ENCODE measurements around the gene NRARP.
"Not testable (repeated sequence)": the region's sequence is repeated elsewhere in the genome, so short reads cannot be mapped to it uniquely, and the experiment has no call there.

The NRARP gene

GRCh38 chr9:137275588-137276472, 26.2 kb downstream of the NRARP start:
- no peak for DNase-seq

DNA sequence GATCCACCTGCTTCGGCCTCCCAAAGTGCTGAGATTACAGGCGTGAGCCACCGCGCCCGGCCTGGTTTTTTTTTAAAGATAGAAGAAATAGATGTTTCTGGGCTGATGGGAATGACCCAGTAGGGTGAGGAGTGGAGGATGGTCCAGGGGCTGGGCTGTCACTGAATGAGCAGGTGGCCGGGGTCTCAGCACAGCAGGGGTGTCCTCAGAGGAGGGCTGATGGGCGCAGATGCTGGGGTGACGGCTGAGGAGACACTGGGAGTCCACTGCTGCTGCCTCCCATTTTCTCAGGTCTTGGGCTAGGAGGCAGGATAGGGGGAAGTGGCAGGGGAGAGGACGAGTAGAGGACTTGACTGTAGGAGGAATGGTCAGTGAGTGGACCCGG, 26.9 kb downstream of the NRARP start:
- no peak for DNase-seq

- peak; percentile 81 for DNase-seq
Measured at GRCh38 chr9:137273611-137274320, 28.3 kb downstream of the NRARP start.

DNA sequence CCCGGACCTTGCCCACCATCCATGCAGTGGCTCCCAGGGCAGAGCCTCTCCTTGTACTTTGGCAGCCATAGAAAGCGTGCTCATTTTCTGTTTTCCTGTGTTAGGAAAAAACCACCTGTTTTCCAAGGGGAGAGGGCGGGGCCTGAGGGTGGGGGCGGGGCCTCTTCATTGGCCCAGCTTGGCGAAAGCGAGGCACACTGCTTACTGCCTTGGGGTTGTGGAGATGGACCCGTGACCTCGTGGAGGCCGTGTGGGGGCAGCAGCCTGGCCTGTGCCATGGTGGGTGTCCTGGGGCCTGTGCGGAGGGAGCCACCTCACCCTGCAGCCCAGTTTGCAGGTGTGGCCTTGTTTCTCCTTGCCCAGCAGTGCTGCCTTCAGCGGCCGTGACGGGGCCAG, 29.0 kb downstream of the NRARP start:
- no peak for DNase-seq

DNA sequence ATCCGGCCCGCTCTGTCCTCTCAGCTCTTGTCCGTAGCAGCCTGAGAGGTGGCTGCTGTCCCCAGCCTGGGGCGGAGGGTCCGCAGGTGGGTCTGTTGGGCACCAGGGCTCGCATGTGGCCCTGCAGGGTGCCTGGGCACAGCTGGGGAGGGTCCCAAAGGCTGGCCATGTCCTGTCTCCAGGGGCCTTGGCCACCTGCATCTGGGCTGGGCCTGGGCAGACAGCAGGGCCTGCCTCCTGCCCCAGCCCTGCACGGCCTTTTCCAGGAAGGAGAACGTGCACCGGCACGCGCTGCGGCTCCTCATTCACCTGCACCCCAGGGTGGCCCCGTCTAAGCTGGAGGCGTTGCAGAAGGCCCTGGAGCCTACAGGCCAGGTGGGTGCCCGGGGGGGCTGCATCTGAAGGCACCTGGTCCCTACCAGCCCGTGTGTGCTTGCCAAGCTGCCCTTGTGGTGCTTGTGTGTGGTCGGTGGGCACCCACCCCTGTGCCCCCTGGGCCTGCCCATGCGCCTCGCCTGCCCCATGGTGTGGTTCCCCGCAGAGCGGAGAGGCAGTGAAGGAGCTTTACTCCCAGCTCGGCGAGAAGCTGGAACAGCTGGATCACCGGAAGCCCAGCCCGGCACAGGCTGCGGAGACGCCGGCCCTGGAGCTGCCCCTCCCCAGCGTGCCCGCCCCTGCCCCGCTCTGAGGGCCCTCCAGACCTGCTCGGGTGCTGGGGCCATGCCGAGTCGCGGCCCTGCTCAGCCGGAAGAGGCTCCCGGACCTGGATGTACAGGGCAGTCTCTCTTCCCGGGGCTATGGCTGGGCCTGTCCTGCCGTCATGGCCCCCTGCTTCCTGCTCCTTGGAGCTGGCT, 29.6 kb downstream of the NRARP start:
- DNase-seq, result no peak

GRCh38 chr9:137271696-137272076, 30.4 kb downstream of the NRARP start:
- no peak for DNase-seq

GRCh38 chr9:137270929-137271695, 31.0 kb downstream of the NRARP start:
- DNase-seq, result no peak

- DNase-seq, result no peak
Measured at GRCh38 chr9:137269231-137269772, 32.8 kb downstream of the NRARP start.

- no peak for DNase-seq
Measured at GRCh38 chr9:137268538-137269201, 33.4 kb downstream of the NRARP start.

- no peak for DNase-seq
Measured at GRCh38 chr9:137267933-137268355, 34.1 kb downstream of the NRARP start.

GRCh38 chr9:137266585-137267453, 35.3 kb downstream of the NRARP start:
- no peak for DNase-seq

GRCh38 chr9:137266162-137266527, 35.9 kb downstream of the NRARP start:
- no peak for DNase-seq

- no peak for DNase-seq
Measured at GRCh38 chr9:137265496-137266161, 36.4 kb downstream of the NRARP start.

GRCh38 chr9:137264067-137264466, 38.0 kb downstream of the NRARP start:
- no peak for DNase-seq

DNA sequence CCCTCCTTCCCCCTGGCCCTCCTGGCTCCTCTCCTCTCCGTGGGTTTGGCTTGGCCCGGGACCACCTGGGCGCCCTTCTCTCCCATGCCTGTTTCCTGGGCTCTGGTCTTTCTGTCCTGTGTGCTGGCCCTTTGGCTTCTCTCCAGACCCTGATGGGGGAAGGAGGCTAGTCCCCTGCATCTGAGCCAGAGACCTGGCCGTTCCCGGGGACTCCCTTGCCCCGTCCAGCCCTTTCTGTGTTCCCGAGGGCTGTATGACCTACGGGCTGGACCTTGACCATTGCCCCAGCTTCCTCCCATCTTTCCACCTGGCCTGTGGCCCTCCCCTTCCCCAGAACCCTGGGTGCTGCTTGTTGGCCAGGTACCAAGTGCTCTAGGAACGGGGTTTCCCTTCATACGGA, 38.6 kb downstream of the NRARP start:
- no peak for DNase-seq

DNA sequence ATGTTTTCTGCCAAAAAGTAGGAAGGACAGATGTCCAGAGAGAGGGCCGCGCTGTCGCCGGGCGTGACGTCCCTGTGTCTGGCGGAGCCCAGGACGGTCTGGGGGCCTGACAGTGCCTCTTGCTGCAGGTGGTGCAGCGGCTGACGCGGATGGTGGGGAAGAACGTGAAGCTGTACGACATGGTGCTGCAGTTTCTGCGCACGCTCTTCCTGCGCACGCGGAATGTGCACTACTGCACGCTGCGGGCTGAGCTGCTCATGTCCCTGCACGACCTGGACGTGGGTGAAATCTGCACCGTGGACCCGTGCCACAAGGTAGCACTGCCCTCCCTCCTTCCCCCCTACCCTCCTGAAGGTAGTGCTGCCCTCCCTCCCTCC, 39.2 kb downstream of the NRARP start:
- DNase-seq, result no peak

DNA sequence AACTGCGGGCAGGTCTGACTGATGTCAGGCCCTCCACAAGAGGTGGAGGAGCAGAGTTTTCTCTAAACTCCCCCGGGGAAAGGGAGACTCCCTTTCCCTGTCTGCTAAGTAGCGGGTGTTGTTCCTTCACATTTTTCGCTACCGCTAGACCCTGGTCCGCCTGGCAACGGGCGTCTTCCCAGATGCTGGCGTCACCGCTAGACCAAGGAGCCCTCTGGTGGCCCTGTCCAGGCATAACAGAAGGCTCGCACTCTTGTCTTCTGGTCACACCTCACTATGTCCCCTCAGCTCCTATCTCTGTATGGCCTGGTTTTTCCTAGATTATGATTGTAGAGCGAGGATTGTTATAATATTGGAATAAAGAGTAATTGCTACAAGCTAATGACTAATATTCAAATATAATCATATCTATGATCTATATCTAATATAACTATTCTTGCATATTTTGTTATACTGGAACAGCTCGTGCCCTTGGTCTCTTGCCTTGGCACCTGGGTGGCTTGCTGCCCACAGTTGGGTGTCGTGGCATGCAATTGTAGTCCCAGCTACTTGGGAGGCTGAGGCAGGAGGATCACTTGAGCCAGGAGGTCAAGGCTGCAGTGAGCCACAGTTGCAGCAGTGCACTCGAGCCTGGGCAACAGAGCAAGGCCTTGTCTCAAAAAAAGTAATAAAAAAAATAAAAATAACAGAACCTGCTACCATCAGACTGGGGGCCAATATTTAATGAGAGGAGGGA, 39.7 kb downstream of the NRARP start:
- DNase-seq, result not testable (repeated sequence)

- no peak for DNase-seq
Measured at GRCh38 chr9:137256856-137257255, 45.2 kb downstream of the NRARP start.

DNA sequence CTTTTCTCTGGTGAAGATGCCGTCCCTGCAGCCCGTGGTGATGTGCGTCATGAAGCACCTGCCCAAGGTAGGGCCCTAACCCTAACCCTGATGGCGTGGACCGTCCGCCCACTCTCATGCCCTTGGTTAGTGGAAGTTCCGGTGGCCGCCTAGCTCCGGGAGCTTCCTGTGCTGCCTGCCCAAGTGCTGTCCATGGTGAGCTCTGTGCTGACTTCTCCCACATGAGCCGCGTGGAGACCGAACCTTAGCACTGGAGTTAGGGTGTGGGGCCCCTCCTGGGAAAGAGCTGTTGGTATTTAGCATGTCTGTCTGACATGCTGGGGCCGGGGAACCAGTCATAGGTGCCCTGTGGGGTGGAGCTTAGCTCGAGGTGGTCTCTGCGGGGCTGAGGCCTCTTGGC, 45.7 kb downstream of the NRARP start:
- no peak for DNase-seq
